A549 treated with Hydrocortisone at 1 μM for 4 hours (cell line): ENCODE data around the gene TP53TG3E. TPM values are rescaled to one million over a fixed set of nuclear protein-coding genes. Genes with fewer than 3 reads are reported as not detected.

ENCODE experiments used
- total RNA-seq: library from RNA; stranded (reverse); fragments of 200-300 nt; extraction: Qiagen RNA extraction; gene quantifications from 5 replicates; pipeline ENCODE4 v1.2.3, GENCODE V29; 2022

The TP53TG3E gene
- total RNA-seq = not detected in 5 replicates

GRCh38 chr16:33304006-33304405 is at the start of gene TP53TG3E:
TSS of gene TP53TG3E (plus strand) at chr16:33304306. CDS start at chr16:33304374, 68 bp downstream.

Other genes starting within 250 kb of the TP53TG3E start
- gene TP53TG3C, start 110.1 kb upstream of the TP53TG3E start, total RNA-seq = 0.23 to 0.84 TPM (median 0.26 TPM) in 4 of 5 replicates, not detected in the other
- gene TP53TG3B, start 56.5 kb downstream of the TP53TG3E start, total RNA-seq = 0.23 to 0.71 TPM in 2 of 5 replicates, not detected in the others
- gene TP53TG3F, start 155.3 kb downstream of the TP53TG3E start, total RNA-seq = 0.08 to 0.25 TPM (median 0.17 TPM) in 5 replicates